GM12892 (cell line): ENCODE results near the gene ALPL.

Source experiments
- DNase-seq: peaks from one replicate; pipeline ENCODE4 v3.0.0; 2011; ENCODE audit not compliant: insufficient read length
- FAIRE-seq: peaks from 2 replicates; lab custom pipeline; 2011; peaks lifted over from hg19 to GRCh38; lab: Jason Lieb, UNC
- POLR2A ChIP-seq: IDR thresholded peaks from 2 replicates; pipeline ENCODE4 v1.6.1; 2011; ENCODE audit warnings: low read depth, low read length, control low read depth
- POLR2AphosphoS5 ChIP-seq: IDR thresholded peaks from 2 replicates; pipeline ENCODE4 v1.6.1; 2011; ENCODE audit warnings: low read depth, low read length, control low read depth
- TAF1 ChIP-seq: IDR thresholded peaks from 2 replicates; pipeline ENCODE4 v1.6.1; 2011; ENCODE audit warnings: low read depth, mild to moderate bottlenecking, control low read depth, low read length, borderline replicate concordance

Gene ALPL

DNA sequence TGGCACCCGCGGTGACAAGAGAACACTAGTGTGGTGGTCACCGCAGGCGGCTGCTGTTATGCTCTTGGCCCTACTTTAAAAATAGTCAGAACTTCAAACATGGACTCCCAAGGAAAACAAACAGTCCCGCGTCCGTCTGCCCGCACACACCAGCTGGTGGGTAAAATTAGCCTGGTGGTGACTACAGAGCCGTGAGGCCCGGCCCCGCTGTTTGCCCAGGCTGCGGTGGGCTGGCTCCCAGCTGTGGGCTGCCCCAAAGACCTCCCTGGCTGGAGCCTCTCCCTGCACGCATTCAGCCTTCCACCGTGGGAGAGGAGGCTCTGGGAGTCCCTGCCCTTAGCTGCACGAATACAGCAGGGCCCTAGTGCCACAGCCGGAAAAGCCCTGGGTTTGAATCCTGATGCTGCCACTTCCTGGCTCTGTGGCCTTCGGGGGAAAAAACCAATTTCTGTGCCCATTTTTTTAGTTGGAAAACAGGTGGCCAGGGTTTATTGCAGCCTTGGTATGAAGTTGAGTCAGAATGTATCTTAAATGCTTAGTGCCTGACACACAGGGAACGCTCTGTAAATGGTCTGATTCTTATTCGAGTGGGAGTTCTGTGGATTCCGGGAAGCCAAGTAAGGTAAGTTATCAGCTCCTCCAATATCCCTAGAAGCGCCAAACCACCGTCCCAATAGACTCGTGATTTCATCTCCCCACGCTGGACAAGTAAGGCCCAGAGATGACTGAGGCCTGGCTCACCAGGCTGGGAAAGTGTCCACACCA, 58.2 kb downstream of the ALPL start:
- DNase-seq (no peak), FAIRE-seq (no peak)
- TF ChIP-seq POLR2A = no peak
- TF ChIP-seq TAF1 = no peak
- TF ChIP-seq POLR2AphosphoS5 = no peak

GRCh38 chr1:21568006-21568746, 59.0 kb downstream of the ALPL start:
- FAIRE-seq = no peak
- TF ChIP-seq POLR2A (no peak), POLR2AphosphoS5 (no peak), TAF1 (no peak)
- DNase-seq = no peak

DNA sequence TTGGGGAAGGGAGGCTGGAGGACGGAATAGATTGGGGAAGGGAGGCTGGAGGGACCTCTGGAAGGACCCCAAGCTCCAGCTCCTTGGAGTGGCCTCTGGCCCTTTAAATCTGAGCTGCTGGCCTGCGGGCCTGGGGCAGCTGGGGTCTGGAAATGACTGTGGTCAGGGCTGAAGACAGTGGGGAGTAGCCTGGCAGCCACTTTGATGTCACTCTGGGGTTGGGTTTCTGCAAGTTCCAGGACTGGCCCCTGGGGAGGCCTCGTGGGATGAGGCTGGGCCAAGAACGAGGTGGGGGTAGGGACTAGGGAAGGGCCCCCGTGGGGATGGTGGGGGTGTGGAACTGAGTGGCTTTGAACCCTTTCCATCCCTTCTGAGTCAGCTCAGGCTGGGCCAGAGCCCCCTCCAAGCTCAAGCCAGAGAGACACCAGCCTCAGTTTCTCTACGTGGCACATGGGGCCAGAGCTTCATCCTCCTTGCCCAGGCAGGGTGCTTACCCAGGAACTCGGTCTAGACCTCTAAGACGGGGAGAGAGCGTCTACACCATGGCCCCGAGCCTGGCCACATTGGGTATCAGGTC, 59.7 kb downstream of the ALPL start:
- FAIRE-seq = no peak

GRCh38 chr1:21569820-21570527, 60.8 kb downstream of the ALPL start:
- no peak for DNase-seq
- FAIRE-seq = no peak
- no peak for TF ChIP-seq POLR2AphosphoS5
- TF ChIP-seq POLR2A = no peak
- no peak for TF ChIP-seq TAF1

More for the DNA sequence above, 59.7 kb downstream of the ALPL start:
- TF ChIP-seq TAF1 = no peak
- no peak for TF ChIP-seq POLR2AphosphoS5
- TF ChIP-seq POLR2A = no peak
- no peak for DNase-seq

DNA sequence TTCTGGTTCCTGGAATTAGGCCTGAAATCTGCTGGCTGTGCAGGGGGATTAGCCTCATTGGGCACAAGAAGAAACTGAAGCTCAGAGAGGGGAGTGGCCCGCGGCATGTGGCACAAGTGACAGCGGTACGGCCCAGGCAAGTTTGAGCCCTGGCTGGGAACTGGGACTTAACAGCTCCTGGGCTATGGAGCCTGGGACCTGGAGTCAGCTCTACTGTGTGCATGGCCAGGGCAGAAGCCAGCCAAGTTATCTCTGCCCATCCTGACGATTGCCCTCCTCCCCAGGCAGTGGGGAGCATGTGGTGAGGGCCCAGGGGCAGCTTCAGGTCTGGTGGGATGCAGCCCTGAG, 61.3 kb downstream of the ALPL start:
- FAIRE-seq (no peak), DNase-seq (no peak)
- TF ChIP-seq POLR2AphosphoS5 (no peak), POLR2A (no peak), TAF1 (no peak)

DNA sequence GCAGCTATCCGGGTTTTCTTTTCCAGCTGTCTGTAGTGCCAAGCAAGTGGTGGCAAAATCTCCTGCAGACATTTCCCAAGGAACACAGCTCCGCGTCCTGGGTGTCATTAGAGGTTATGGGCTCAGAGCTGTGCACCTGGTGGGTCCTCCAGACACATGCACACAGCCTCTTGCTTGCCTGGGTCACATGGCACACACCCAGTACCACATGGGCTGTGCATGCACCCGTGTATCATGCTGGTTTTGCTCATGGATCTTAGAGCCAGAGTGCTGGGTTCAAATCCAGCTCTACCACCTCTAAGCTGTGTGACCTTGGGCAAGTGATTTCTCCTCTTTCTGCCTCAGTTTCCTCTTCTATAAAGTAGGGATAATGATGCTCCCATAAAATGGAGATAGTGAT, 61.7 kb downstream of the ALPL start:
- DNase-seq (no peak), FAIRE-seq (no peak)
- no peak for TF ChIP-seq POLR2AphosphoS5
- TF ChIP-seq TAF1 = no peak
- TF ChIP-seq POLR2A = no peak

DNA sequence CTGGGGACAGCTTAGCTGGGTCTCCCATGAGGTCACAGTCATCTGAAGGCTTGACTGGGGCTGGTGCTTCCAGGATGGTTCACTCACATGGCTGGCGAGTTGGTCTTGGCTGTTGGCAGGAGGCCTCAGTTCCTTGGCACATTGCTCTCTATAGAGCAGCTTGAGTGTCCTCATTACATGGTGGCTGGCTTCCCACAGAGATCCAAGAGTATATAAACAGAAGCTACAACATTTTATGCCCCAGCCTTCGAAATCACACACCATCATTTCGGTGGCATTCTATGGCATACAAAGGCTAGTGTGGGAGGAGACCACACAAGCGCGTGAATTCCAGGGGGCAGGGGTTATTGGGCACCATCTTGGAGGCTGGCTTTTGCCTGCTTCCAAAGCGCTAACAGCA, 63.0 kb downstream of the ALPL start:
- TF ChIP-seq POLR2AphosphoS5 (no peak), POLR2A (no peak), TAF1 (no peak)
- DNase-seq (no peak), FAIRE-seq (no peak)

GRCh38 chr1:21572735-21573277, 63.6 kb downstream of the ALPL start:
- DNase-seq = no peak
- no peak for FAIRE-seq
- TF ChIP-seq TAF1 = no peak
- no peak for TF ChIP-seq POLR2A
- no peak for TF ChIP-seq POLR2AphosphoS5

- FAIRE-seq (no peak), DNase-seq (no peak)
- TF ChIP-seq TAF1 = no peak
- TF ChIP-seq POLR2A = no peak
- TF ChIP-seq POLR2AphosphoS5 = no peak
These were observed 64.3 kb downstream of the ALPL start for GRCh38 chr1:21573475-21573874.

GRCh38 chr1:21573971-21574465, 64.8 kb downstream of the ALPL start:
- TF ChIP-seq TAF1 (no peak), POLR2A (no peak), POLR2AphosphoS5 (no peak)
- FAIRE-seq (no peak), DNase-seq (no peak)

GRCh38 chr1:21574466-21575151, 65.4 kb downstream of the ALPL start:
- no peak for DNase-seq
- FAIRE-seq = no peak
- TF ChIP-seq POLR2A (no peak), TAF1 (no peak), POLR2AphosphoS5 (no peak)
